Stimulated activated CD4-positive, alpha-beta T cell treated with anti-CD3 and anti-CD28 coated beads, TNF-alpha, amount 100 ng/mL, for 24 hours (primary cell): ENCODE data around the gene S100A6.
"Not testable (repeated sequence)": the region's sequence is repeated elsewhere in the genome, so short reads cannot be mapped to it uniquely, and the experiment has no call there.

Experiments
- DNase-seq, 3 experiments: peaks; one replicate each; pipeline ENCODE4 v3.0.0-alpha.2; 2020; ENCODE audit warnings: low read depth in 3 of 3

The S100A6 gene

GRCh38 chr1:153535242-153536011 lies at the start of gene S100A6:
Gene S100A6 (minus strand): TSS chr1:153535991. CDS start chr1:153535339, 652 bp downstream.
- DNase-seq = peak in 1 of 3 experiments; percentile 58

- no peak for DNase-seq
Measured at GRCh38 chr1:153585006-153585405, 49.2 kb upstream of the S100A6 start.

GRCh38 chr1:153583976-153584375 lies 48.2 kb upstream of the S100A6 start:
- no peak for DNase-seq

- not testable (repeated sequence) for DNase-seq
Measured at GRCh38 chr1:153583514-153583913, 47.7 kb upstream of the S100A6 start.

GRCh38 chr1:153582836-153583235 lies 47.0 kb upstream of the S100A6 start:
- not testable (repeated sequence) for DNase-seq

- DNase-seq = no peak
Measured at GRCh38 chr1:153578936-153579335, 43.1 kb upstream of the S100A6 start.

- no peak for DNase-seq
Measured at GRCh38 chr1:153578490-153578889, 42.7 kb upstream of the S100A6 start.

GRCh38 chr1:153577624-153578051 lies 41.8 kb upstream of the S100A6 start:
- DNase-seq = no peak

GRCh38 chr1:153577138-153577537 lies 41.3 kb upstream of the S100A6 start:
- DNase-seq = no peak

- not testable (repeated sequence) for DNase-seq
Measured at GRCh38 chr1:153575497-153575896, 39.7 kb upstream of the S100A6 start.

GRCh38 chr1:153575081-153575491 lies 39.3 kb upstream of the S100A6 start:
- not testable (repeated sequence) for DNase-seq

- no peak for DNase-seq
Measured at GRCh38 chr1:153573351-153573750, 37.6 kb upstream of the S100A6 start.

GRCh38 chr1:153572569-153573015 lies 36.8 kb upstream of the S100A6 start:
- DNase-seq = peak; percentile 22 to 63 (median 27)

- DNase-seq = no peak
Measured at GRCh38 chr1:153571706-153572105, 35.9 kb upstream of the S100A6 start.

GRCh38 chr1:153570874-153571273 lies 35.1 kb upstream of the S100A6 start:
- no peak for DNase-seq

- no peak for DNase-seq
Measured at GRCh38 chr1:153569465-153569864, 33.7 kb upstream of the S100A6 start.

- DNase-seq = peak; percentile 64 to 85 (median 69)
Measured at GRCh38 chr1:153568367-153569099, 32.7 kb upstream of the S100A6 start.

- peak in 2 of 3 experiments; percentile 24 to 48 for DNase-seq
Measured at GRCh38 chr1:153567621-153568366, 32.0 kb upstream of the S100A6 start.

GRCh38 chr1:153566414-153567371 lies 30.9 kb upstream of the S100A6 start:
- peak; percentile 73 to 88 (median 75) for DNase-seq

GRCh38 chr1:153565529-153566374 lies 30.0 kb upstream of the S100A6 start, which contains the start of gene S100A2:
Gene S100A2 (minus strand): TSS chr1:153565844. CDS start chr1:153563877, 1,967 bp downstream.
- DNase-seq = peak; percentile 31 to 56 (median 47)
